ENCODE data around the gene GALNS. TPM values are rescaled to one million over a fixed set of nuclear protein-coding genes. Genes with fewer than 3 reads are reported as not detected.

Gene GALNS
- total and polyA plus RNA-seq, 2 of the 8 experiments (the other 6 are each of a cell fraction or from before 2014, with no cell fraction given): 8.9 to 17.8 TPM

GRCh38 chr16:88843256-88843655 is 13.5 kb downstream of the GALNS start:
- 93% methylated on average over 20 of the region's 20 CpGs; no CpG with 5 or more reads in 1 of the 2 experiments for WGBS, 2 experiments (ENCODE audit: extremely low coverage in 1 of 2, insufficient coverage in 1 of 2, insufficient read length in 1 of 2, insufficient replicate concordance in 2 of 2, low coverage in 1 of 2, low lambda C conversion rate in 2 of 2, missing lambda C conversion rate in 1 of 2)
- POLR2A ChIA-PET (ENCODE audit: partially characterized antibody): interaction anchor here (1.3 kb wide), 1 partner anchor 84 kb away, joined by 3 read pairs; no protein-coding TSS in a partner anchor
- FAIRE-seq: no peak

More at GRCh38 chr16:88843256-88843655, 13.5 kb downstream of the GALNS start:
- Histone ChIP-seq H3K14ac (ENCODE audit: insufficient read length) (no peak overlapping the region), H3K9ac (replicated peaks in 1 of 4; ENCODE audit: extremely low read depth in 1 of 4, low read depth in 3 of 4, low read length in 3 of 4) (no peak overlapping the region; a peak in 2 of 7 replicates), H2AFZ (ENCODE audit: low read length) (no peak overlapping the region), H3K79me1 (ENCODE audit: low read depth, low read length) (no peaks in the 10 kb centered on the region), H4K8ac (ENCODE audit: extremely low read depth, insufficient read depth, low read length) (no peak overlapping the region), H3K4me2 (ENCODE audit: insufficient read depth in 1 of 2, low read depth in 2 of 2, low read length in 2 of 2) (no peak overlapping the region), H2AK5ac (ENCODE audit: low read depth, low read length) (no peak overlapping the region), H2BK12ac (ENCODE audit: low read depth, low read length) (no peak overlapping the region), H3K23ac (ENCODE audit: insufficient read length) (no peak overlapping the region), H2BK15ac (ENCODE audit: low read length) (no peak overlapping the region), H3K36me3 (ENCODE audit: control insufficient read depth in 2 of 4, insufficient read depth in 4 of 4, low read length in 3 of 4) (peaks cover 0 to 5% (median 0%) of the 10 kb centered on the region in 4 experiments; a peak in 2 of 8 replicates), H3K4me3 (ENCODE audit: extremely low read depth in 1 of 4, insufficient read depth in 2 of 4, low read depth in 3 of 4, low read length in 4 of 4) (no peak overlapping the region), H3K27ac (ENCODE audit: low read depth, low read length) (no peak overlapping the region), H4K5ac (ENCODE audit: insufficient read length, low read depth, low read length) (no peak overlapping the region), H3K4ac (replicated peaks; ENCODE audit: insufficient read length, low read depth, low read length) (no peak overlapping the region), H3K56ac (replicated peaks; ENCODE audit: insufficient read length, low read depth, low read length) (no peak overlapping the region), H2BK5ac (ENCODE audit: low read depth, low read length) (no peak overlapping the region), H3K79me2 (ENCODE audit: control insufficient read depth in 1 of 2, insufficient read depth in 2 of 2, low read length in 2 of 2) (no peaks in the 10 kb centered on the region), H3K4me1 (replicated peaks in 1 of 4; ENCODE audit: control insufficient read depth in 3 of 4, insufficient read depth in 4 of 4, low read length in 3 of 4) (no peaks in the 10 kb centered on the region), H3K9me3 (ENCODE audit: insufficient read depth in 2 of 2, low read depth in 1 of 2, low read length in 1 of 2) (no peaks in the 10 kb centered on the region), H4K91ac (replicated peaks; ENCODE audit: insufficient read length, low read length) (no peak overlapping the region), H2BK120ac (replicated peaks; ENCODE audit: low read depth, low read length) (no peak overlapping the region), H3K18ac (ENCODE audit: extremely low read depth, low read length) (no peak overlapping the region), H4K20me1 (replicated peaks in 1 of 2; ENCODE audit: control insufficient read depth in 1 of 2, insufficient read depth in 2 of 2, low read length in 2 of 2) (peaks cover 0 to 2% of the 10 kb centered on the region in 2 experiments), H3K27me3 (replicated peaks in 1 of 4; ENCODE audit: control insufficient read depth in 3 of 4, extremely low read depth in 1 of 4, insufficient read depth in 3 of 4, low read length in 3 of 4) (no peaks in the 10 kb centered on the region), H2BK20ac (ENCODE audit: low read length) (no peak overlapping the region), H3K23me2 (ENCODE audit: low read depth, low read length) (no peaks in the 10 kb centered on the region)
- no peak for DNase-seq (ENCODE audit: low read depth in 1 of 2, low spot score in 2 of 2)
- TF ChIP-seq CEBPB (IDR thresholded peaks at IDR 0.05; ENCODE audit: low read depth, low read length): no peak
- no peak for TF ChIP-seq CBX8 (IDR thresholded peaks at IDR 0.05; ENCODE audit: borderline replicate concordance, low read depth, low read length)
- no peak for TF ChIP-seq SP4 (IDR thresholded peaks at IDR 0.05; ENCODE audit: low read length)
- TF ChIP-seq JUND (IDR thresholded peaks at IDR 0.05; ENCODE audit: low read length): no peak
- TF ChIP-seq CTBP2 (IDR thresholded peaks at IDR 0.05; ENCODE audit: borderline replicate concordance, insufficient read depth, insufficient read length, low read length): no peak
- TF ChIP-seq TAF7 (optimal IDR thresholded peaks at IDR 0.05; ENCODE audit: borderline replicate concordance, low read depth, low read length): no peak
- TF ChIP-seq PHF8 (conservative IDR thresholded peaks at IDR 0.05; ENCODE audit: low read depth, low read length): no peak
- CTCF ChIA-PET (ENCODE audit: partially characterized antibody): interaction anchor here (0.6 to 1.2 kb wide), 5 partner anchors 8 to 259 kb away, joined by 3 read pairs; no protein-coding TSS in a partner anchor
